ENCODE measurements around the gene TMC4. TPM values are rescaled to one million over a fixed set of nuclear protein-coding genes. Genes with fewer than 3 reads are reported as not detected.

The TMC4 gene
- polyA plus RNA-seq, 3 donors = 1.5 to 2.5 (median 2.1) TPM

GRCh38 chr19:54188215-54188871, 15.4 kb upstream of the TMC4 start:
- Histone ChIP-seq H3K27ac (ENCODE audit: low read depth in 1 of 2, low read length in 2 of 2) (peak overlapping the region; percentile 98 to 99), H3K9ac (ENCODE audit: insufficient read depth, low read length, poor library complexity, severe bottlenecking) (peak overlapping the region; percentile 91), H3K36me3 (replicated peaks in 1 of 2; ENCODE audit: control insufficient read depth in 1 of 2, insufficient read depth in 2 of 2, low read length in 2 of 2) (peaks cover 27 to 44% of the 10 kb centered on the region in 2 donors), H2AFZ (ENCODE audit: insufficient read depth, low read depth, low read length, poor library complexity, severe bottlenecking) (peak overlapping the region; percentile 17), H3K9me3 (replicated peaks in 1 of 2; ENCODE audit: control insufficient read depth in 1 of 2, insufficient read depth in 1 of 2, low read length in 2 of 2) (no peaks in the 10 kb centered on the region), H4K20me1 (ENCODE audit: insufficient read depth, low read length) (peaks cover 53% of the 10 kb centered on the region), H3K4me1 (ENCODE audit: control insufficient read depth in 1 of 2, insufficient read depth in 2 of 2, low read length in 2 of 2) (peaks cover 30 to 46% of the 10 kb centered on the region in 2 donors), H3K79me2 (ENCODE audit: insufficient read depth, low read length) (peaks cover 47% of the 10 kb centered on the region), H3K27me3 (ENCODE audit: control insufficient read depth in 2 of 2, insufficient read depth in 2 of 2, low read length in 2 of 2) (no peaks in the 10 kb centered on the region), H3K4me2 (replicated peaks; ENCODE audit: extremely low read depth, low read length, poor library complexity, severe bottlenecking) (peak overlapping the region; percentile 93), H3K4me3 (replicated peaks in 1 of 3; ENCODE audit: low read depth in 2 of 3, low read length in 3 of 3) (peak overlapping the region; percentile 63 to 97 (median 89))
- 0% methylated on average over 7 of the region's 12 CpGs for WGBS (ENCODE audit: insufficient coverage)
- peak in 2 of 3 donors; percentile 70 to 73 for DNase-seq
- H3K36me3 Mint-ChIP-seq = peaks cover 42 to 52% of the 10 kb centered on the region in 2 donors
- no peak for TF ChIP-seq CTCF (IDR thresholded peaks at IDR 0.05)
- peak overlapping the region; percentile 88 to 95 for H3K4me3 Mint-ChIP-seq
- peaks cover 36% of the 10 kb centered on the region for H3K4me1 Mint-ChIP-seq
- H3K27me3 Mint-ChIP-seq (ENCODE audit: low read depth in 3 of 3) = peaks cover 0 to 3% (median 1%) of the 10 kb centered on the region in 3 donors
- H3K27ac Mint-ChIP-seq = peak overlapping the region; percentile 89 to 100 (median 92)
- H3K9me3 Mint-ChIP-seq = peaks cover 0 to 2% (median 0%) of the 10 kb centered on the region in 7 donors
- intact Hi-C loops (cut with micrococcal nuclease) = no loop called here

GRCh38 chr19:54186934-54187381, 14.0 kb upstream of the TMC4 start:
- H3K4me3 Mint-ChIP-seq = no peak overlapping the region
- H3K4me2 ChIP-seq (replicated peaks; ENCODE audit: extremely low read depth, low read length, poor library complexity, severe bottlenecking) = no peak overlapping the region
- H3K27me3 ChIP-seq (ENCODE audit: control insufficient read depth in 2 of 2, insufficient read depth in 2 of 2, low read length in 2 of 2) = no peaks in the 10 kb centered on the region
- peaks cover 45% of the 10 kb centered on the region for H4K20me1 ChIP-seq (ENCODE audit: insufficient read depth, low read length)
- WGBS (ENCODE audit: insufficient coverage) = 90% methylated on average over 7 of the region's 11 CpGs
- H3K27me3 Mint-ChIP-seq (ENCODE audit: low read depth in 3 of 3) = peaks cover 0 to 2% (median 1%) of the 10 kb centered on the region in 3 donors
- no peak overlapping the region for H3K4me3 ChIP-seq (replicated peaks in 1 of 3; ENCODE audit: low read depth in 2 of 3, low read length in 3 of 3)
- peak overlapping the region in 4 of 7 donors; percentile 8 to 97 (median 88) for H3K27ac Mint-ChIP-seq
- no peak overlapping the region for H3K27ac ChIP-seq (ENCODE audit: low read depth in 1 of 2, low read length in 2 of 2)
- intact Hi-C loops (cut with micrococcal nuclease) = no loop called here
- no peak for TF ChIP-seq CTCF (IDR thresholded peaks at IDR 0.05)
- no peak overlapping the region for H3K9ac ChIP-seq (ENCODE audit: insufficient read depth, low read length, poor library complexity, severe bottlenecking)
- peaks cover 24% of the 10 kb centered on the region for H3K4me1 Mint-ChIP-seq
- peaks cover 22 to 32% of the 10 kb centered on the region in 2 donors for H3K4me1 ChIP-seq (ENCODE audit: control insufficient read depth in 1 of 2, insufficient read depth in 2 of 2, low read length in 2 of 2)
- H3K79me2 ChIP-seq (ENCODE audit: insufficient read depth, low read length) = peaks cover 33% of the 10 kb centered on the region
- no peak overlapping the region for H2AFZ ChIP-seq (ENCODE audit: insufficient read depth, low read depth, low read length, poor library complexity, severe bottlenecking)
- H3K36me3 ChIP-seq (replicated peaks in 1 of 2; ENCODE audit: control insufficient read depth in 1 of 2, insufficient read depth in 2 of 2, low read length in 2 of 2) = peaks cover 32 to 41% of the 10 kb centered on the region in 2 donors
- peaks cover 0 to 2% (median 0%) of the 10 kb centered on the region in 7 donors for H3K9me3 Mint-ChIP-seq
- DNase-seq = no peak
- no peaks in the 10 kb centered on the region for H3K9me3 ChIP-seq (replicated peaks in 1 of 2; ENCODE audit: control insufficient read depth in 1 of 2, insufficient read depth in 1 of 2, low read length in 2 of 2)
- peaks cover 37 to 50% of the 10 kb centered on the region in 2 donors for H3K36me3 Mint-ChIP-seq

All from CD14-positive monocyte (primary cell).